Measurements from ENCODE around the gene MAF.

GRCh38 chr16:79597277-79598062 lies 3.1 kb downstream of the MAF start:
- no peak for TF ChIP-seq CTCF (IDR thresholded peaks at IDR 0.05; ENCODE audit: poor library complexity)
- TF ChIP-seq EZH2phosphoT487 (IDR thresholded peaks at IDR 0.05; ENCODE audit: low read depth, severe bottlenecking, unreplicated experiment), result no peak
- no peak for TF ChIP-seq EZH2 (IDR thresholded peaks at IDR 0.05; ENCODE audit: borderline replicate concordance)
